ENCODE results near the gene HERPUD2.
"Not testable (repeated sequence)": the region's sequence is repeated elsewhere in the genome, so short reads cannot be mapped to it uniquely, and the experiment has no call there.

Gene HERPUD2

GRCh38 chr7:35681231-35682029, 13.5 kb downstream of the HERPUD2 start:
- no peak for DNase-seq (ENCODE audit: low read depth in 4 of 4, low spot score in 1 of 4)

- DNase-seq (ENCODE audit: low read depth in 4 of 4, low spot score in 1 of 4): no peak
Measured at GRCh38 chr7:35680403-35681013, 14.4 kb downstream of the HERPUD2 start.

- no peak for DNase-seq (ENCODE audit: low read depth in 4 of 4, low spot score in 1 of 4)
Measured at GRCh38 chr7:35677582-35678356, 17.2 kb downstream of the HERPUD2 start.

GRCh38 chr7:35676211-35676610, 18.7 kb downstream of the HERPUD2 start:
- no peak for DNase-seq (ENCODE audit: low read depth in 4 of 4, low spot score in 1 of 4)

GRCh38 chr7:35670856-35671569, 23.9 kb downstream of the HERPUD2 start:
- DNase-seq (ENCODE audit: low read depth in 4 of 4, low spot score in 1 of 4): no peak

GRCh38 chr7:35660411-35660810, 34.5 kb downstream of the HERPUD2 start:
- DNase-seq (ENCODE audit: low read depth in 4 of 4, low spot score in 1 of 4): not testable (repeated sequence)

GRCh38 chr7:35658606-35659201, 36.2 kb downstream of the HERPUD2 start:
- no peak for DNase-seq (ENCODE audit: low read depth in 4 of 4, low spot score in 1 of 4)

GRCh38 chr7:35657125-35657524, 37.8 kb downstream of the HERPUD2 start:
- no peak for DNase-seq (ENCODE audit: low read depth in 4 of 4, low spot score in 1 of 4)

GRCh38 chr7:35654558-35654957, 40.4 kb downstream of the HERPUD2 start:
- not testable (repeated sequence) for DNase-seq (ENCODE audit: low read depth in 4 of 4, low spot score in 1 of 4)

GRCh38 chr7:35652124-35652523, 42.8 kb downstream of the HERPUD2 start:
- DNase-seq (ENCODE audit: low read depth in 4 of 4, low spot score in 1 of 4): no peak

- DNase-seq (ENCODE audit: low read depth in 4 of 4, low spot score in 1 of 4): no peak
Measured at GRCh38 chr7:35650751-35651150, 44.2 kb downstream of the HERPUD2 start.

GRCh38 chr7:35649711-35650110, 45.2 kb downstream of the HERPUD2 start:
- DNase-seq (ENCODE audit: low read depth in 4 of 4, low spot score in 1 of 4): no peak

- DNase-seq (ENCODE audit: low read depth in 4 of 4, low spot score in 1 of 4): no peak
Measured at GRCh38 chr7:35648367-35648766, 46.6 kb downstream of the HERPUD2 start.

GRCh38 chr7:35647171-35647574, 47.8 kb downstream of the HERPUD2 start:
- DNase-seq (ENCODE audit: low read depth in 4 of 4, low spot score in 1 of 4): no peak

- no peak for DNase-seq (ENCODE audit: low read depth in 4 of 4, low spot score in 1 of 4)
Measured at GRCh38 chr7:35646289-35647023, 48.5 kb downstream of the HERPUD2 start.

GRCh38 chr7:35645691-35646090, 49.2 kb downstream of the HERPUD2 start:
- no peak for DNase-seq (ENCODE audit: low read depth in 4 of 4, low spot score in 1 of 4)

GRCh38 chr7:35630024-35630972, 64.6 kb downstream of the HERPUD2 start:
- DNase-seq (ENCODE audit: low read depth in 4 of 4, low spot score in 1 of 4): no peak

- peak in 1 of 4 experiments; percentile 7 for DNase-seq (ENCODE audit: low read depth in 4 of 4, low spot score in 1 of 4)
Measured at GRCh38 chr7:35624299-35625186, 70.4 kb downstream of the HERPUD2 start.
